NCI-H1105 (cell line): Measurements from ENCODE around the gene SPAG16.
A peak's percentile ranks its signal among the peaks of the same experiment; 100 is the strongest.
"Not testable (repeated sequence)": the region's sequence is repeated elsewhere in the genome, so short reads cannot be mapped to it uniquely, and the experiment has no call there.

Experiments used
- DNase-seq: peaks from one replicate; lab custom pipeline; 2025; lab: John Stamatoyannopoulos, UW

The SPAG16 gene

GRCh38 chr2:213834746-213835145 lies 550.5 kb downstream of the SPAG16 start:
- DNase-seq = no peak

- DNase-seq = no peak
Measured at GRCh38 chr2:213846856-213847255, 562.6 kb downstream of the SPAG16 start.

- no peak for DNase-seq
Measured at GRCh38 chr2:213847316-213847715, 563.1 kb downstream of the SPAG16 start.

GRCh38 chr2:213848631-213849030 lies 564.4 kb downstream of the SPAG16 start:
- no peak for DNase-seq

- DNase-seq = no peak
Measured at GRCh38 chr2:213861638-213862037, 577.4 kb downstream of the SPAG16 start.

- DNase-seq = no peak
Measured at GRCh38 chr2:213862407-213863076, 578.3 kb downstream of the SPAG16 start.

- DNase-seq = no peak
Measured at GRCh38 chr2:213863541-213863940, 579.3 kb downstream of the SPAG16 start.

GRCh38 chr2:213868526-213868925 lies 584.3 kb downstream of the SPAG16 start:
- no peak for DNase-seq

GRCh38 chr2:213885485-213885884 lies 601.2 kb downstream of the SPAG16 start:
- no peak for DNase-seq

- no peak for DNase-seq
Measured at GRCh38 chr2:213914510-213914909, 630.2 kb downstream of the SPAG16 start.

- no peak for DNase-seq
Measured at GRCh38 chr2:213920014-213920413, 635.8 kb downstream of the SPAG16 start.

- DNase-seq = no peak
Measured at GRCh38 chr2:213923543-213923942, 639.3 kb downstream of the SPAG16 start.

- no peak for DNase-seq
Measured at GRCh38 chr2:213934560-213934959, 650.3 kb downstream of the SPAG16 start.

- no peak for DNase-seq
Measured at GRCh38 chr2:213958086-213958485, 673.8 kb downstream of the SPAG16 start.

- no peak for DNase-seq
Measured at GRCh38 chr2:213959589-213959988, 675.3 kb downstream of the SPAG16 start.

GRCh38 chr2:213971536-213971935 lies 687.3 kb downstream of the SPAG16 start:
- no peak for DNase-seq

GRCh38 chr2:213980883-213981282 lies 696.6 kb downstream of the SPAG16 start:
- DNase-seq = no peak

GRCh38 chr2:213989207-213989606 lies 704.9 kb downstream of the SPAG16 start:
- DNase-seq = no peak

GRCh38 chr2:213991453-213992108 lies 707.3 kb downstream of the SPAG16 start:
- no peak for DNase-seq

GRCh38 chr2:213995400-213996105 lies 711.3 kb downstream of the SPAG16 start:
- DNase-seq = no peak

- not testable (repeated sequence) for DNase-seq
Measured at GRCh38 chr2:213998976-213999375, 714.7 kb downstream of the SPAG16 start.

- no peak for DNase-seq
Measured at GRCh38 chr2:214004463-214004862, 720.2 kb downstream of the SPAG16 start.

- peak; percentile 42 for DNase-seq
Measured at GRCh38 chr2:214005337-214005736, 721.1 kb downstream of the SPAG16 start.
